ENCODE data around the gene TIMM29. TPM values are rescaled to one million over a fixed set of nuclear protein-coding genes. Genes with fewer than 3 reads are reported as not detected.
"Not testable (repeated sequence)": the region's sequence is repeated elsewhere in the genome, so short reads cannot be mapped to it uniquely, and the experiment has no call there.

TIMM29 gene
- total RNA-seq, 1 donor from 2014 or later = 14.3 TPM

DNA sequence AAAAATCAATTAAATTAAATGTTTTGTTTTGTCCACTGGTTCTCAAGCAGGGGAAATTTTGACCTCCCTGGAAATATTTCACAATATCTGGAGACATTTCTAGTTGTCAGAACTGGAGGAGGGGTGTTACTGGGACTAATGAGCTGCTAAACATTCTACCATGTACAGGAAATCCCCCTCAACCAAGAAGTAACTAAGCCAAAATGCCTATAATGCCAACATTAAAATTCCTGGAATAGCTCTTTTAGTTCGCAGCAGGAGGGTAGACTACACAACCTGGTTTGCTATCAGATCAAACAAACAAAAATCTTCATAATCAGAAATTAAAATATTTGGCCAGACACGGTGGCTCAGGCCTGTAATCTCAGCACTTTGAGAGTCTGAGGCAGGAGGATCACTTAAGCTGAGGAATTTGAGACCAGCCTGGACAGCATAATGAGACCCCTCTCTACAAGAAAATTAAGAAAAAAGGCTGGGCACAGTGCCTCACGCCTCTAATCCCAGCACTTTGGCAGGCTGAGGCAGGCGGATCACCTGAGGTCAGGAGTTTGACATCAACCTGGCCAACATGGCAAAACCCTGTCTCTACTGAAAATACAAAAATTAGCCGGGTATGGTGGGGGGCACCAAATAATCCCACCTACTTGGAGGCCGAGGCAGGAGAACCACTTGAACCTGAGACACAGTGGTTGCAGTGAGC, 18.5 kb downstream of the TIMM29 start:
- ATAC-seq = no peak

GRCh38 chr19:10952809-10953208, 24.2 kb downstream of the TIMM29 start:
- ATAC-seq = peak; percentile 81

GRCh38 chr19:10959277-10959968, 30.8 kb downstream of the TIMM29 start:
- ATAC-seq = not testable (repeated sequence)

GRCh38 chr19:10960314-10961072, 31.9 kb downstream of the TIMM29 start, which contains the start of gene SMARCA4:
TSS of gene SMARCA4 (plus strand) at chr19:10961030. CDS start at chr19:10984152, 23,122 bp downstream.
- peak; percentile 94 for ATAC-seq

DNA sequence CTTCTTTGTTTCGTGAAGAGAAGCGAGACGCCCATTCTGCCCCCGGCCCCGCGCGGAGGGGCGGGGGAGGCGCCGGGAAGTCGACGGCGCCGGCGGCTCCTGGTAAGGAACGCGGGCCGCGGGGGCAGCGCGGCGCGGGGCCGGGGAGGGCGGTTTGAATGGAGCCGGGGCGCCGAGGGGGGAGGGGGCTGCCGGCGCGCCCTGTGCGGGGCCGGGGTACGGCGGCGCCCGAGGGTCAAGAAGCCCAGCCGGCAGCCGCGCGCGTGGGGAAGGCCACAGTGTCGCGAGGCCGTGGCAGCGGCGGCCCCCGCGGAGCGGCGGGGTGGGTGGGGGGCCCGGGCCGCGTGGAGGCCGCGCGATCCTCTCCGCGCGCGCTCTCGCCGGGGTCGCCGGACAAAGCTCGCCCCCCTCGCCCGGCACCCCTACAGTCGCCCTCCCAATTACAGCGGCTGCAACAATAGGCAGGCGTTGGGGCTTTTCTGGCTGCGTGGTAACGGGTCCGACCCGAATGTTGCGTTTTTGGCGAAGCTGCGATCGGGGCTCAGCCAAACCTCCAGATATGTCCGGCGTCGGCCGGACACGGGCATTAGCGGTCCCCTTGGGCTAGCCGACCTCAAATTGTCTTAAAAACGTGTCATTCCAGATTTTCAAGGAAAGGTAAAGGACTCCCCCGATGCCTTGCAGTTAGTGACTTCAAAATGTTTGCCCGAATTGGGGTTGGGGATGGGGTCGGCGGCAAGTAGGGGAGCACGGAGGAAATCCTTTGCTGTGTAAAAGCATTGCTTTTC, 32.7 kb downstream of the TIMM29 start:
- peak; percentile 11 for ATAC-seq

- ATAC-seq = no peak
Observed at GRCh38 chr19:10962863-10963262, 34.3 kb downstream of the TIMM29 start.

- ATAC-seq = no peak
Observed at GRCh38 chr19:10963865-10964264, 35.3 kb downstream of the TIMM29 start.

DNA sequence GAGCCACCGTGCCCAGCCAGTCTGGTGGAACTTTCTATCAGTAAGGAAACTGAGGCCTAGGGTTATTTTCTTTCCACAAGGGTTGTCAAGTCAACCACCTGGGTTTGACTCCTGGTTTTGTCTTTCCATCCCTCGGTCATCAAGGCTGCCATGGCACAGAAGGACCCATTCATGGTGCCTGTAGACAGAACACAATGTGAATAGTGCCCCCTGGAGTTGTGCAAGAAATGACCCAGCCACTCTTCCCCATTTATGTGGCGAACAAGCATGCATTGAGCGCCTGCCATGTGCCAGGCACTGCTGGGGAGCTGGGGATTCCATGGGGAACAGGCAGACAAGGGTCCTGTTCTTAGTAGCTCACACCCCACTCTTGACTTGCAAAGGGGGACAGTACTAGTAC, 36.3 kb downstream of the TIMM29 start:
- ATAC-seq = no peak

DNA sequence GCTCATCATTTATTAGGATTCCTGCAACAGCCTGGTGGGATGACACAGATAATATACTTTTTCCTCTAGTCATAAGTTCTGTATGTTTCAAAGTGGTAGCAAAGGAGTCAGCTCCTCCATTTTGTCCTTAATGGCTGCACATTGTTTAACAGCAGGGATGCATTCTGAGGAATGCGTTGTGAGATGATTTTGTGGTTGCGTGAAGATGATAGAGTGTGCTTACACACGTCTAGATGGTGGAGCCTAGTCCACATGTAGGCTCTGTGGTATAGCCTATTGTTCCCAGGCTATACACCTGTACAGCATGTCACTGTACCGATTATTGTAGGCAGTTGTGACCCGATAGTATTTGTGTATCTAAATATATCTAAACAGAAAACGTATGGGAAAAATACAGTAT, 36.8 kb downstream of the TIMM29 start:
- no peak for ATAC-seq

DNA sequence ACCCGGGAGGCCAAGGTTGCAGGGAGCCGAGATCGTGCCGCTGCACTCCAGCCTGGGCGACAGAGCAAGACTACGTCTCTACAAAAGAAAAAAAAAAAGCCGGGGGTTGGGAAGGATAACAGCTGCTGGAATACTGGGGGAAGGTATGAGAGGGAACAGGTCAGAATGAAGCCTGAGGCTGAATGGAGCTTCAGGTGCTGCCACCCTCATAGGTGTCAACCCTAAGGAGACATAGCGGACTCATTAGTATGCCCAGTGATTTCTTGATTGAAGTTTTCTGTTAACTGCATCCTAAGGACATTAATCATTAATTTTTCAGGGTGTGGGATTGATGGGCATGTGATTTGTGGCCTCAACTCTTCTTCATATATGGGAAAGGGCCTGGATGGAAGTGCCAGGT, 38.2 kb downstream of the TIMM29 start:
- ATAC-seq = no peak

DNA sequence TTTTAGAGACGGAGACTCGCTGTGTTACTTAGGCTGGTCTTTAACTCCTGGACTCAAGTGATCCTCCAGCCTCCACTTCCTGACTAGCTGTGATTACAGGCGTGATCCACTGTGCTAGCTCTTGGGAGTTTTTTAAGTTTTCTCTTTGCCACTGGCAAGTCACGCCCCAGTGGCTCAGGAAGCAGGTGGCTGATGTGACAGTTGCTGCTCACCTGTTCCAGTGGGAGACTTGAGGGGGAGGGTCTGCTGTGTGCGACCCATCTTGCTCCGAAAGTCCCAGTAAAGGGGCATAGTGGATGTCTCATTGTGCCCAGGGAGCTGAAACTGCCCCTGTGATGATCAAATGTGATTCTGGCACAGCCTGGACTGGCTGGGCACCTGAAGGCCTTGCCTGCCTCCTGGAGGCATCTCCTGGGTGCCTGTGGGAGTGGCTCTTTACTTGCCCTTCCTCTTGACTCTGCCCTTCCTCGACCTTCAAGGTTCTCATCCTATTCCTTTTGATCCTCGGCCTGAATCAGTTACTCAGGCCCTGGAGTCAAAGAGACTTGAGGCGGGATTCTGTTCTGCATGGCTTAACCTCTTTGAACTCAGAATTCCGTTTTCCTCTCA, 40.0 kb downstream of the TIMM29 start:
- peak; percentile 49 for ATAC-seq

DNA sequence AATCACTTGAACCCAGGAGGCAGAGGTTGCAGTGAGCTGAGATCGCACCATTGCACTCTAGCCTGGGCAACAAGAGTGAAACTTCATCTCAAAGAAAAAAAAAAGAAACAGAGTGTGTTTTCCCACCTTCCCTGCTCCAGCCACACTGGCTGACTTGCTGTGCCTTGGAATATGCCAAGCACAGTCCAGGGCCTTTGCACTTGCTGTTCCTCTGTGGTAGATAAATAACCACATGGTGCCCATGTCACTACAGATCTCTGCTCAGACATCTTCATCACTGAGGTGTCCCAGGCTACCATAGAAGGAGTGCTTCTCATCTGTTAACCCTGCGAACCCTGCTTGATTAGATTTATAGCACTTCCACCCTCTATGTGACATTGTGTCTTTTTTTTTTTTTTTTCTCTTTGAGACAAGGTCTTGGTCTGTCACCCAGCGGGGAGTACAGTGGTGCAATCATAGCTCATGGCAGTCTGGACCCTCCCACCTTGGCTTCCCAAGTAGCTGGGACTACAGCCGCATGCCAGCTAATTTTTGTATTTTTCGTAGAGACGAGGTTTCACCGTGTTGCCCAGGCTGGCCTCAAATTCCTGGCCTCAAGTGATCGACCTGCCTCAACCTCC, 42.6 kb downstream of the TIMM29 start:
- ATAC-seq = peak; percentile 6

GRCh38 chr19:10975374-10976130, 46.9 kb downstream of the TIMM29 start:
- ATAC-seq = no peak

- no peak for ATAC-seq
Observed at GRCh38 chr19:10976131-10976892, 47.7 kb downstream of the TIMM29 start.

GRCh38 chr19:10977742-10978092, 49.1 kb downstream of the TIMM29 start:
- peak; percentile 34 for ATAC-seq

Other genes starting within 250 kb of the TIMM29 start
- gene QTRT1, start 227.4 kb upstream of the TIMM29 start, total RNA-seq = 30.5 TPM
- 79.8 TPM for gene DNM2, start 210.7 kb upstream of the TIMM29 start, total RNA-seq
- 16.4 TPM for gene TMED1, start 92.6 kb upstream of the TIMM29 start, total RNA-seq
- not detected for gene C19orf38, start 80.4 kb upstream of the TIMM29 start, total RNA-seq
- 40.3 TPM for gene CARM1, start 57.3 kb upstream of the TIMM29 start, total RNA-seq
- gene YIPF2, start 172 bp upstream of the TIMM29 start, total RNA-seq = 43.1 TPM
- gene SMARCA4, start 32.2 kb downstream of the TIMM29 start, total RNA-seq = 93.2 TPM
- 117 TPM for gene LDLR, start 160.7 kb downstream of the TIMM29 start, total RNA-seq
- gene SPC24, start 227.0 kb downstream of the TIMM29 start, total RNA-seq = 17.1 TPM